Activated T-helper 1 cell treated with anti-CD3 and anti-CD28 coated beads, Interleukin-12 subunit alpha, Interleukin-12 subunit beta, Interleukin-2, Interleukin-4 antibody, amounts not matched to agents 30 ng/mL and 10 ng/mL and 1 ng/mL, durations not matched to agents 14 hours and 24 hours and 36 hours (primary cell): ENCODE measurements around the gene PCDHGA1. TPM values are rescaled to one million over a fixed set of nuclear protein-coding genes. Genes with fewer than 3 reads are reported as not detected.

ENCODE experiments used
- DNase-seq: peaks from one replicate; pipeline ENCODE4 v3.0.0; 2021; ENCODE audit warnings: low spot score
- H3K27ac Mint-ChIP-seq: one replicate; pipeline ENCODE4 v1.8.0; 2021; ENCODE audit warnings: mild to moderate bottlenecking, mixed read lengths
- H3K27me3 Mint-ChIP-seq: one replicate; pipeline ENCODE4 v1.8.0; 2022; ENCODE audit warnings: mild to moderate bottlenecking, moderate library complexity, mixed read lengths; ENCODE audit not compliant: insufficient read depth
- H3K36me3 Mint-ChIP-seq: one replicate; pipeline ENCODE4 v1.8.0; 2021; ENCODE audit warnings: low read depth, mixed read lengths
- H3K4me1 Mint-ChIP-seq: one replicate; pipeline ENCODE4 v1.8.0; 2021; ENCODE audit warnings: low read depth, mixed read lengths
- H3K4me3 Mint-ChIP-seq: one replicate; pipeline ENCODE4 v1.8.0; 2021; ENCODE audit warnings: mild to moderate bottlenecking, moderate library complexity, mixed read lengths
- H3K9me3 Mint-ChIP-seq: one replicate; pipeline ENCODE4 v1.8.0; 2021; ENCODE audit warnings: mixed read lengths
- intact Hi-C: fragments of 100-400 bp; cut with micrococcal nuclease; formaldehyde crosslinking; loops from one replicate; pipeline ENCODE4 v1.15.1; 2024
- total RNA-seq: library from RNA; stranded (reverse); gene quantifications from 2 replicates; pipeline ENCODE4 v1.2.3, GENCODE V29; 2022

The PCDHGA1 gene
- total RNA-seq, 1 donor from 2014 or later = 0.10 TPM

DNA sequence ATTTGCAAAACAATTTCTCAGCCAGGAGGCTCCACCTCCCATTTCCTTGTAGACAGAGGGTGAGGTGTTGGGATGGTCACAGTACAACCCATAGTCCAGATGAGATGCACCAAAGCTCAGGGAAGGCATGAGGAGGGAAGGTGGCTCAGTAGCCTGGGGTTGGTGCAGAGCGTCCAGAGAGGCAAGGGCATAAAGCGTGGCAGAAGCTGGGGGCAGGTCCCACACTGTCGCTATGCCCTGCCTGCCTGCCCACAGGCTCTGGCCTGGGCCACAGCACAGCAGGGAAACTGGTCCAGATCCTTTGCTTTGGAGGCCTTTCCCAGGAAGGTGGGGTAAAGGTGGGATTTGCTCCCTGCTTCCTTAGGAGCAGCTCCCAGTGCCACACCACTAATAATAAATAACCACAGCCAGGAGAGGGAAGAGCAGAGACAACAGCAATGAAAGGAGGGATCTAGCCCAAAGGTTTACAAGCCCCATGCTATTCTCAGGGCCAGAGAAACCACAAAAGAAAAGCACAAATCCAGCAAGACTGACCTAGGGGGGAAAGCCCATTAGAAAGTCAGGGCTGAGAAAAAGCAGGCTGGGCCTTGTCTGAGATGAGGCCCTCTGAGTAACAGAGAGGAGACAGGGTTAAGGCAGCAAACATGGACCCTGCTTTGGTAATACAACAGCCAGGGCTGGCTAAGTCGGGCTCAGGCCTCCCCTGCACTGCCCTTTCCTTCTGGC, 185.8 kb downstream of the PCDHGA1 start:
- peaks cover 49% of the 10 kb centered on the region for H3K36me3 Mint-ChIP-seq
- no peak overlapping the region for H3K4me3 Mint-ChIP-seq
- no peaks in the 10 kb centered on the region for H3K27me3 Mint-ChIP-seq
- H3K4me1 Mint-ChIP-seq = peaks cover 39% of the 10 kb centered on the region
- no peaks in the 10 kb centered on the region for H3K9me3 Mint-ChIP-seq
- intact Hi-C loops = no loop called here
- DNase-seq = no peak
- H3K27ac Mint-ChIP-seq = peak overlapping the region; percentile 21

DNA sequence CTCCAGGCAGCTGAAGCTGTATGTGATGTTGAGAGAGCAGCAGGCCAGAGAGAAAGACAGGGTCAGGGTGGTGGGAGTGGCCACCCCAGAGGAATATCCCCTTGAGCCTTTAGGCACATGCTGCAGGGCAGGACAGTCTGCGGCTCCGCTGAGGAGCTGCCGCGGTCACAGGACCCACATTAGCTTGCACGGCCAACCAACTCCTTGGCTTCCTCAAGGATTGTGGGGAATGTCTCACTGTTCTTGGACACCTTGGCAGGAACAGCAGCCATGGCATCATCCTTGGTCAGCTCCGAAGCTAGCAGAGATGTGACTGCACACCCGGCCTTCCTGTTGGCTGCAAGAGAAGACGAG, 186.3 kb downstream of the PCDHGA1 start:
- intact Hi-C loops = no loop called here
- H3K4me1 Mint-ChIP-seq = peaks cover 45% of the 10 kb centered on the region

DNA sequence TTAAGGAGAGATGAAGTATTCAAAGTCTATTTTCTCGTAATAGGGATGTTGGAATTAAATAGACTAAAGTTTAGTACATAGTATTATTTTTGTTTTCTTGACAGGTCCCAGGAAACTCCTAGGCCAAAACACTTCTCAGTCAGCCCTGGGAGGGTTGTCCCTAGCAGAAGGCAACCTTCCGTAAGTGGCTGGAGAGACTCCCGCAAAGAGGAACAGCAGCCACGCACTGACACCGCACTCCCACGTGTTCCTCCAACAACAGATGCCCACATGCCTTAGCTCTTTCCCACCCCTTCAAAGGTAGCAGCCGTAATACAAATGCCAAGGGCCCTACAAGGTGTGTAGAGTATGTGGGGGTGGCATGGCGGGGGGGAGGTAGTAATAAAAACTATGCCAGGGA, 187.0 kb downstream of the PCDHGA1 start:
- Mint-ChIP-seq H3K4me3 (no peak overlapping the region), H3K9me3 (no peaks in the 10 kb centered on the region), H3K36me3 (peaks cover 57% of the 10 kb centered on the region), H3K27me3 (no peaks in the 10 kb centered on the region), H3K27ac (no peak overlapping the region), H3K4me1 (peaks cover 50% of the 10 kb centered on the region)
- DNase-seq = no peak
- intact Hi-C loops = no loop called here

More for the DNA sequence above, 186.3 kb downstream of the PCDHGA1 start:
- no peak overlapping the region for H3K4me3 Mint-ChIP-seq
- no peaks in the 10 kb centered on the region for H3K27me3 Mint-ChIP-seq
- H3K9me3 Mint-ChIP-seq = no peaks in the 10 kb centered on the region
- no peak for DNase-seq
- H3K27ac Mint-ChIP-seq = no peak overlapping the region
- peaks cover 53% of the 10 kb centered on the region for H3K36me3 Mint-ChIP-seq

DNA sequence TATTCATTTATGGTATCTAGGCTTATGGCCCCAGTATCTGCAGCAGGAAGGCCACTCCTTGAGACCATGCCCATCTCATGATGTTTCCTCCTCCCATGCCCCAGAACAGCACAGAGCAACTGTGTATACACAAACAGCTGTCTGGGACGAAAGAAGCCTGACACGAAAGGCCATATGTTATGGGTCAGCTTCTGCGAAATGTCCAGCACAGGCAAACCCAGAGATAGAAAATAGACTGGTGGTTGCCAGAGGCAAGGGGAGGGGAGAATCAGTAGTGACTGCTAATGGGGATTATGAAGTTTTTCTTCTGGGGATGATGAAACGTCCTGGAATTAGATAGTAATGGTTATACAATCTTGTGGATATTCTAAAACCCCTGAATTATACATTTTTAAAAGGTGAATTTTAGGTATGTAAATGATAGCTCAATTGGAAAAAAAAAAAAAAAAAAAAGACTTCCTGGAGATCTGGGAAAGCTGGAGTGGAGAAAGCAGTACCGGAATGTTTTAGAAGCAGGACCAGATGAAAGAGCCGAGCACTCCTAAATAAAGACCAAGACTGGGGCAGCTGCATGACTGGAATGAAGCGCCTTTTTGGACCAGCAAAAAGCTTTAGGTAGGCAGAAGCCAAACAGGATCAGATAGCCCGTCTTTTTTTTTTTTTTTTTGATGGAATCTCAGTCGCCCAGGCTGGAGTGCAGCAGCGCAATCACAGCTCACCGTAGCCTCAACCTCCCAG, 187.7 kb downstream of the PCDHGA1 start:
- H3K27me3 Mint-ChIP-seq = no peaks in the 10 kb centered on the region
- peaks cover 56% of the 10 kb centered on the region for H3K36me3 Mint-ChIP-seq
- H3K27ac Mint-ChIP-seq = peak overlapping the region; percentile 21
- no peak for DNase-seq
- H3K4me3 Mint-ChIP-seq = no peak overlapping the region
- no peaks in the 10 kb centered on the region for H3K9me3 Mint-ChIP-seq
- peaks cover 51% of the 10 kb centered on the region for H3K4me1 Mint-ChIP-seq
- intact Hi-C loops = no loop called here

GRCh38 chr5:141518618-141519015, 188.3 kb downstream of the PCDHGA1 start:
- Mint-ChIP-seq H3K36me3 (peaks cover 62% of the 10 kb centered on the region), H3K4me1 (peaks cover 47% of the 10 kb centered on the region)
- DNase-seq = no peak

GRCh38 chr5:141519605-141520565, 189.6 kb downstream of the PCDHGA1 start:
- peaks cover 70% of the 10 kb centered on the region for H3K36me3 Mint-ChIP-seq
- DNase-seq = no peak
- no peak overlapping the region for H3K4me3 Mint-ChIP-seq
- intact Hi-C loops = loop anchor here (5.0 kb wide), 1 partner anchor 163 kb away; the partner anchor contains the start of genes PCDHGA4 and PCDHGB2
- no peaks in the 10 kb centered on the region for H3K9me3 Mint-ChIP-seq
- peaks cover 49% of the 10 kb centered on the region for H3K4me1 Mint-ChIP-seq
- no peak overlapping the region for H3K27ac Mint-ChIP-seq
- H3K27me3 Mint-ChIP-seq = no peaks in the 10 kb centered on the region

More at GRCh38 chr5:141518618-141519015, 188.3 kb downstream of the PCDHGA1 start:
- Mint-ChIP-seq H3K27ac (no peak overlapping the region), H3K9me3 (no peaks in the 10 kb centered on the region), H3K27me3 (no peaks in the 10 kb centered on the region), H3K4me3 (no peak overlapping the region)
- intact Hi-C loops = no loop called here

GRCh38 chr5:141521244-141521781, 191.0 kb downstream of the PCDHGA1 start:
- no peak for DNase-seq
- Mint-ChIP-seq H3K4me3 (no peak overlapping the region), H3K4me1 (peaks cover 42% of the 10 kb centered on the region), H3K9me3 (no peaks in the 10 kb centered on the region), H3K36me3 (peaks cover 77% of the 10 kb centered on the region), H3K27me3 (no peaks in the 10 kb centered on the region), H3K27ac (peak overlapping the region; percentile 35)
- intact Hi-C loops = loop anchor here (5.0 kb wide), 1 partner anchor 164 kb away; the partner anchor contains the start of genes PCDHGA4 and PCDHGB2

DNA sequence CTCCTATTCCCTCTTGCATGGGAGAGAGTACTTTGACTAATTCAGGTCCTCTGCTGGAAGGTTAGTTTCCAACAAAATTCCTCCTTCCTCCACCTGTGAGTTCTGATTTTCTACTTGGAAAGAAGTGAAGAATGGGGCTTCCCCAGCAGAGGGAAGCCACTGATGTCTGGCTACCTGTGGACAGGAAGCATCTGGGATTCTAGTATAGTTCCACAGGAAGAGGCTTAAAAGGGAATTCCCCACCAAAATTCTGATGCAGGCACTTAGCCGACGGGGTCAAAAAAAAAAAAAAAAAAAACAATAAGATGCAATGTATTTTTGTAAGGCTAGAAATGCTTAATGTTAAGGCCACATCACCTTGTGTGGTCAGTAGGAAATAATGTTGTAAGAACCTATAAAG, 192.0 kb downstream of the PCDHGA1 start:
- H3K27ac Mint-ChIP-seq = peak overlapping the region; percentile 24
- H3K9me3 Mint-ChIP-seq = no peaks in the 10 kb centered on the region
- no peak overlapping the region for H3K4me3 Mint-ChIP-seq
- no peaks in the 10 kb centered on the region for H3K27me3 Mint-ChIP-seq
- peaks cover 73% of the 10 kb centered on the region for H3K36me3 Mint-ChIP-seq
- no peak for DNase-seq
- peaks cover 38% of the 10 kb centered on the region for H3K4me1 Mint-ChIP-seq
- intact Hi-C loops = loop anchor here (5.0 kb wide), 1 partner anchor 165 kb away; the partner anchor contains the start of genes PCDHGA4 and PCDHGB2

DNA sequence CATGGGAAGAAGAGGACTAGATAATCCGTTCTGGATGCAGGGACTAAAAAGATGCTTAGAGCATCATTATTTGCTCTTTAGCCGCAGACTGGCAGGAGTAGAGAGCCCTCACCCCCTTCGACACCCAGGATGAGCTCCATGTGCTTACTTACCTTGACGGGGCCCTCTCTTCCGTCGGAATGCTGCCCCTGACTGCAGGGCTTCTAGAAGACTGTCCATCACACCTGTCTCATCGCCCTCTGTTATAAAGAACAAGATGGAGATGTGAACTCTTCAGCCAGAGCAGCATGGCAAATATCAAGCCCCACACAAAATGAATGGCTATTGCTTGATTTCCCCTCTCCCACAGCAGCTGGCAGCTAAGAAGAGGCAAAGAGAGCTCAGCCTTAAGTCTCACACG, 193.7 kb downstream of the PCDHGA1 start:
- DNase-seq = no peak
- no peaks in the 10 kb centered on the region for H3K27me3 Mint-ChIP-seq
- no peaks in the 10 kb centered on the region for H3K9me3 Mint-ChIP-seq
- intact Hi-C loops = loop anchor here (1.0 to 5.0 kb wide), 7 partner anchors 10 to 198 kb away; partner anchors contain the start of genes PCDHGA10, PCDHGA4, PCDHGB2 and PCDHGB7
- no peak overlapping the region for H3K27ac Mint-ChIP-seq
- peaks cover 73% of the 10 kb centered on the region for H3K36me3 Mint-ChIP-seq
- peaks cover 38% of the 10 kb centered on the region for H3K4me1 Mint-ChIP-seq
- no peak overlapping the region for H3K4me3 Mint-ChIP-seq

GRCh38 chr5:141524604-141525597, 194.6 kb downstream of the PCDHGA1 start:
- Mint-ChIP-seq H3K9me3 (no peaks in the 10 kb centered on the region), H3K4me1 (peaks cover 38% of the 10 kb centered on the region), H3K4me3 (no peak overlapping the region), H3K27ac (peak overlapping the region; percentile 29), H3K27me3 (no peaks in the 10 kb centered on the region), H3K36me3 (peaks cover 67% of the 10 kb centered on the region)
- no peak for DNase-seq
- intact Hi-C loops = loop anchor here (1.0 to 5.0 kb wide), 7 partner anchors 11 to 199 kb away; partner anchors contain the start of genes PCDHGA10, PCDHGA4, PCDHGB2 and PCDHGB7

GRCh38 chr5:141525653-141526052, 195.3 kb downstream of the PCDHGA1 start:
- Mint-ChIP-seq H3K27me3 (no peaks in the 10 kb centered on the region), H3K9me3 (no peaks in the 10 kb centered on the region), H3K27ac (no peak overlapping the region), H3K4me3 (no peak overlapping the region), H3K4me1 (peaks cover 37% of the 10 kb centered on the region), H3K36me3 (peaks cover 60% of the 10 kb centered on the region)
- intact Hi-C loops = loop anchor here (2.0 kb wide), 1 partner anchor 39 kb away; no protein-coding TSS in a partner anchor
- no peak for DNase-seq
